ENCODE data around the gene CEP126.

Gene CEP126

DNA sequence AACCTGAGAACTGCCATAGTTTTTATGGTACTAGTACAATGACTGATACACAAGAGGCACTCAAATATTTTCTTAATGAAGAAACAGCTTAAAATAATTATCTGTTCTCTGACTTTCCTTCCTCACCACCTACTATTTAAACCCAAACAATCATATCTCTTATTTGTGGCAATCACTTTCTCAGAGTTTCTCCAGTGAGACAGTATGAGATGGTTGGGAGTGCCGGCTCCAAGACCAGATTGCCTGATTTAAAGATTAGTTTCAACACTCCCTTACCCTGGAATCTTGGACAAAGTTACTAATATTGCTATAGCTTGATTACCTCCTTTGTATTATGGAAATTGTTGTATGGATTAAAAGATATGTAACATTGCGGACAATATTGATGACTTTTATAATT, 5.7 kb upstream of the CEP126 start:
- no peak overlapping the region for H3K4me3 ChIP-seq (ENCODE audit: low read length)
- H3K27ac ChIP-seq (ENCODE audit: low read length): no peak overlapping the region
- TF ChIP-seq, protein P1, sequence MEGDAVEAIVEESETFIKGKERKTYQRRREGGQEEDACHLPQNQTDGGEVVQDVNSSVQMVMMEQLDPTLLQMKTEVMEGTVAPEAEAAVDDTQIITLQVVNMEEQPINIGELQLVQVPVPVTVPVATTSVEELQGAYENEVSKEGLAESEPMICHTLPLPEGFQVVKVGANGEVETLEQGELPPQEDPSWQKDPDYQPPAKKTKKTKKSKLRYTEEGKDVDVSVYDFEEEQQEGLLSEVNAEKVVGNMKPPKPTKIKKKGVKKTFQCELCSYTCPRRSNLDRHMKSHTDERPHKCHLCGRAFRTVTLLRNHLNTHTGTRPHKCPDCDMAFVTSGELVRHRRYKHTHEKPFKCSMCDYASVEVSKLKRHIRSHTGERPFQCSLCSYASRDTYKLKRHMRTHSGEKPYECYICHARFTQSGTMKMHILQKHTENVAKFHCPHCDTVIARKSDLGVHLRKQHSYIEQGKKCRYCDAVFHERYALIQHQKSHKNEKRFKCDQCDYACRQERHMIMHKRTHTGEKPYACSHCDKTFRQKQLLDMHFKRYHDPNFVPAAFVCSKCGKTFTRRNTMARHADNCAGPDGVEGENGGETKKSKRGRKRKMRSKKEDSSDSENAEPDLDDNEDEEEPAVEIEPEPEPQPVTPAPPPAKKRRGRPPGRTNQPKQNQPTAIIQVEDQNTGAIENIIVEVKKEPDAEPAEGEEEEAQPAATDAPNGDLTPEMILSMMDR (IDR thresholded peaks at IDR 0.05; ENCODE audit: low read depth, low read length): no peak
- no peak for TF ChIP-seq EZH2phosphoT487 (IDR thresholded peaks at IDR 0.05; ENCODE audit: low read depth)
- H2AFZ ChIP-seq (ENCODE audit: low read depth, low read length): no peak overlapping the region
- no peaks in the 10 kb centered on the region for H3K79me2 ChIP-seq (ENCODE audit: low read length)
- no peak overlapping the region for H3K9ac ChIP-seq (ENCODE audit: low read length)
- no peaks in the 10 kb centered on the region for H3K4me1 ChIP-seq (ENCODE audit: low read length)
- no peak overlapping the region for H3K4me2 ChIP-seq (ENCODE audit: low read length)
- H4K20me1 ChIP-seq (ENCODE audit: insufficient read depth, low read length): no peaks in the 10 kb centered on the region
- H3K27me3 ChIP-seq (ENCODE audit: low read depth, low read length): no peaks in the 10 kb centered on the region
- no peaks in the 10 kb centered on the region for H3K9me3 ChIP-seq (ENCODE audit: insufficient read depth, low read length)
- H3K36me3 ChIP-seq (replicated peaks; ENCODE audit: low read depth, low read length): no peaks in the 10 kb centered on the region

GRCh38 chr11:101912823-101913284, 2.0 kb upstream of the CEP126 start:
- H2AFZ ChIP-seq (ENCODE audit: low read depth, low read length): no peak overlapping the region
- TF ChIP-seq, protein P1 (IDR thresholded peaks at IDR 0.05; ENCODE audit: low read depth, low read length): peak; percentile 15; the same call in 1 of the 2 replicates
- no peak for TF ChIP-seq EZH2phosphoT487 (IDR thresholded peaks at IDR 0.05; ENCODE audit: low read depth)
- no peak overlapping the region for H3K27ac ChIP-seq (ENCODE audit: low read length)
- no peak overlapping the region for H3K4me2 ChIP-seq (ENCODE audit: low read length)
- no peaks in the 10 kb centered on the region for H3K9me3 ChIP-seq (ENCODE audit: insufficient read depth, low read length)
- H3K79me2 ChIP-seq (ENCODE audit: low read length): no peaks in the 10 kb centered on the region
- peaks cover 7% of the 10 kb centered on the region; the same call in 1 of the 2 replicates for H3K4me1 ChIP-seq (ENCODE audit: low read length)
- H4K20me1 ChIP-seq (ENCODE audit: insufficient read depth, low read length): no peaks in the 10 kb centered on the region
- H3K27me3 ChIP-seq (ENCODE audit: low read depth, low read length): no peaks in the 10 kb centered on the region
- no peak overlapping the region for H3K9ac ChIP-seq (ENCODE audit: low read length)
- no peaks in the 10 kb centered on the region for H3K36me3 ChIP-seq (replicated peaks; ENCODE audit: low read depth, low read length)
- no peak overlapping the region for H3K4me3 ChIP-seq (ENCODE audit: low read length)

GRCh38 chr11:101913656-101914055, 1.2 kb upstream of the CEP126 start:
- no peak overlapping the region for H3K27ac ChIP-seq (ENCODE audit: low read length)
- no peak overlapping the region for H3K4me3 ChIP-seq (ENCODE audit: low read length)
- no peaks in the 10 kb centered on the region for H3K9me3 ChIP-seq (ENCODE audit: insufficient read depth, low read length)
- H2AFZ ChIP-seq (ENCODE audit: low read depth, low read length): no peak overlapping the region
- no peaks in the 10 kb centered on the region for H4K20me1 ChIP-seq (ENCODE audit: insufficient read depth, low read length)
- no peak for TF ChIP-seq EZH2phosphoT487 (IDR thresholded peaks at IDR 0.05; ENCODE audit: low read depth)
- TF ChIP-seq, protein P1 (IDR thresholded peaks at IDR 0.05; ENCODE audit: low read depth, low read length): no peak
- no peaks in the 10 kb centered on the region for H3K79me2 ChIP-seq (ENCODE audit: low read length)
- H3K27me3 ChIP-seq (ENCODE audit: low read depth, low read length): no peaks in the 10 kb centered on the region
- H3K9ac ChIP-seq (ENCODE audit: low read length): no peak overlapping the region
- H3K36me3 ChIP-seq (replicated peaks; ENCODE audit: low read depth, low read length): no peaks in the 10 kb centered on the region
- H3K4me2 ChIP-seq (ENCODE audit: low read length): no peak overlapping the region
- peaks cover 7% of the 10 kb centered on the region; the same call in 1 of the 2 replicates for H3K4me1 ChIP-seq (ENCODE audit: low read length)

DNA sequence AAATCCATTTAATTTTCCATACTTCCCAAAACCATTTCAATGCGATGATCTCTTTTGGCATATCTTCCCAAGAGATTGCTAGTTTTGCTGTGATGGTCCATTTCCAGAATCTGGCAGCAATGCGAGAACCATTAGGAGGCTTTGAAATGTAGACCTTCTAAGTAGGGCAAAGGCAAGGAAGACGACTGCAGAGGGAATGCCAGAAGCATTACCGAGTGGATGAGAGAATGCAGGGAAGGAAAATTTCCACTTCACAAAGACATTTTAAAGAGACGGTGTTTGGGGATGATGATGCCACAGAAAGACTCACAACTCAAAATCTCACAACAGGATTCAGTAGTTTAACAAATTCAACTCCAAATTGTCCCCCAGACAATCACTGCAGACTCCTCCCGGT, 471 bp upstream of the CEP126 start:
- Histone ChIP-seq H2AFZ (ENCODE audit: low read depth, low read length) (peak overlapping the region; percentile 46; the same call in 1 of the 2 replicates), H3K9me3 (ENCODE audit: insufficient read depth, low read length) (no peaks in the 10 kb centered on the region), H3K4me2 (ENCODE audit: low read length) (peak overlapping the region; percentile 64), H3K27me3 (ENCODE audit: low read depth, low read length) (no peaks in the 10 kb centered on the region), H3K36me3 (replicated peaks; ENCODE audit: low read depth, low read length) (no peaks in the 10 kb centered on the region), H3K4me1 (ENCODE audit: low read length) (peaks cover 7% of the 10 kb centered on the region; the same call in 1 of the 2 replicates), H3K79me2 (ENCODE audit: low read length) (no peaks in the 10 kb centered on the region), H3K4me3 (ENCODE audit: low read length) (peak overlapping the region; percentile 78), H3K27ac (ENCODE audit: low read length) (no peak overlapping the region), H4K20me1 (ENCODE audit: insufficient read depth, low read length) (no peaks in the 10 kb centered on the region), H3K9ac (ENCODE audit: low read length) (no peak overlapping the region)
- TF ChIP-seq EZH2phosphoT487 (IDR thresholded peaks at IDR 0.05; ENCODE audit: low read depth): no peak
- TF ChIP-seq, protein P1 (IDR thresholded peaks at IDR 0.05; ENCODE audit: low read depth, low read length): no peak

Data from OCI-LY3 (cell line).